HEK293 (cell line): ENCODE measurements around the gene S100P.

Experiments used
- BCL11B ChIP-seq: fragments of 450-650 bp; formaldehyde crosslinking; IDR thresholded peaks from 2 replicates; pipeline ENCODE4 v1.5.1; 2016; ENCODE audit warnings: low read depth, missing biosample characterization, missing genetic modification characterization
- GLIS1 ChIP-seq: fragments of 450-650 bp; formaldehyde crosslinking; IDR thresholded peaks from 2 replicates; pipeline ENCODE4 v1.5.1; 2016; ENCODE audit warnings: missing biosample characterization, missing genetic modification characterization
- KLF16 ChIP-seq: fragments of 450-650 bp; formaldehyde crosslinking; IDR thresholded peaks from 2 replicates; pipeline ENCODE4 v1.5.1; 2017; ENCODE audit warnings: missing biosample characterization, missing genetic modification characterization
- KLF8 ChIP-seq: fragments of 450-650 bp; formaldehyde crosslinking; IDR thresholded peaks from 2 replicates; pipeline ENCODE4 v1.5.1; 2016; ENCODE audit warnings: missing biosample characterization, missing genetic modification characterization
- OSR2 ChIP-seq: fragments of 450-650 bp; formaldehyde crosslinking; IDR thresholded peaks from 2 replicates; pipeline ENCODE4 v1.5.1; 2016; ENCODE audit warnings: missing biosample characterization, missing genetic modification characterization
- PATZ1 ChIP-seq: fragments of 450-650 bp; formaldehyde crosslinking; IDR thresholded peaks from 2 replicates; pipeline ENCODE4 v1.5.1; 2016; ENCODE audit warnings: missing biosample characterization, missing genetic modification characterization
- PRDM1 ChIP-seq: fragments of 450-650 bp; formaldehyde crosslinking; IDR thresholded peaks from 2 replicates; pipeline ENCODE4; 2016; ENCODE audit warnings: missing biosample characterization, missing genetic modification characterization
- SCRT1 ChIP-seq: fragments of 450-650 bp; formaldehyde crosslinking; IDR thresholded peaks from 2 replicates; pipeline ENCODE4 v1.5.1; 2016; ENCODE audit warnings: missing biosample characterization, missing genetic modification characterization, borderline replicate concordance
- ZNF140 ChIP-seq: fragments of 450-650 bp; formaldehyde crosslinking; IDR thresholded peaks from 2 replicates; pipeline ENCODE4 v1.5.1; 2016; ENCODE audit warnings: missing biosample characterization, missing genetic modification characterization
- ZNF174 ChIP-seq: fragments of 450-650 bp; formaldehyde crosslinking; IDR thresholded peaks from 2 replicates; pipeline ENCODE4 v1.5.0; 2017; ENCODE audit warnings: missing biosample characterization, mild to moderate bottlenecking, missing genetic modification characterization
- ZNF211 ChIP-seq: fragments of 450-650 bp; formaldehyde crosslinking; IDR thresholded peaks from 2 replicates; pipeline ENCODE4 v1.5.1; 2016; ENCODE audit warnings: low read depth, missing biosample characterization, missing genetic modification characterization
- ZNF214 ChIP-seq: fragments of 450-650 bp; formaldehyde crosslinking; IDR thresholded peaks from 2 replicates; pipeline ENCODE4 v1.5.1; 2017; ENCODE audit warnings: missing biosample characterization, mild to moderate bottlenecking, missing genetic modification characterization, borderline replicate concordance
- ZNF248 ChIP-seq: fragments of 450-650 bp; formaldehyde crosslinking; IDR thresholded peaks from 2 replicates; pipeline ENCODE4 v1.5.1; 2017; ENCODE audit warnings: missing biosample characterization, missing genetic modification characterization
- ZNF366 ChIP-seq: fragments of 450-650 bp; formaldehyde crosslinking; conservative IDR thresholded peaks from 2 replicates; pipeline ENCODE4 v1.5.1; 2016; ENCODE audit warnings: missing biosample characterization, missing genetic modification characterization
- ZNF423 ChIP-seq: fragments of 450-650 bp; formaldehyde crosslinking; IDR thresholded peaks from 2 replicates; pipeline ENCODE4 v1.5.1; 2016; ENCODE audit warnings: missing biosample characterization, missing genetic modification characterization
- ZNF530 ChIP-seq: fragments of 450-650 bp; formaldehyde crosslinking; IDR thresholded peaks from 2 replicates; pipeline ENCODE4 v1.5.1; 2016; ENCODE audit warnings: low read depth, missing biosample characterization, missing genetic modification characterization
- ZNF549 ChIP-seq: fragments of 450-650 bp; IDR thresholded peaks from 2 replicates; pipeline ENCODE4 v1.5.1; 2018; ENCODE audit warnings: missing biosample characterization, missing genetic modification characterization, mild to moderate bottlenecking, inconsistent platforms, moderate library complexity
- ZNF600 ChIP-seq: fragments of 450-650 bp; formaldehyde crosslinking; IDR thresholded peaks from 2 replicates; pipeline ENCODE4 v1.5.1; 2016; ENCODE audit warnings: missing biosample characterization, missing genetic modification characterization
- ZNF664 ChIP-seq: fragments of 450-650 bp; formaldehyde crosslinking; IDR thresholded peaks from 2 replicates; pipeline ENCODE4 v1.5.1; 2016; ENCODE audit warnings: missing biosample characterization, missing genetic modification characterization
- ZNF670 ChIP-seq: fragments of 450-650 bp; formaldehyde crosslinking; IDR thresholded peaks from 2 replicates; pipeline ENCODE4 v1.5.1; 2016; ENCODE audit warnings: missing biosample characterization, missing genetic modification characterization, low read depth
- ZNF777 ChIP-seq: fragments of 450-650 bp; formaldehyde crosslinking; IDR thresholded peaks from 2 replicates; pipeline ENCODE4 v1.5.1; 2017; ENCODE audit warnings: missing biosample characterization, missing genetic modification characterization, borderline replicate concordance
- ZNF791 ChIP-seq: fragments of 450-650 bp; formaldehyde crosslinking; IDR thresholded peaks from 2 replicates; pipeline ENCODE4 v1.5.1; 2016; ENCODE audit warnings: missing biosample characterization, missing genetic modification characterization
- ZNF792 ChIP-seq: fragments of 450-650 bp; formaldehyde crosslinking; IDR thresholded peaks from 2 replicates; pipeline ENCODE4 v1.5.1; 2016; ENCODE audit warnings: missing biosample characterization, missing genetic modification characterization
- TF ChIP-seq, protein P1 (sequence below): fragments of 450-650 bp; formaldehyde crosslinking; IDR thresholded peaks from 2 replicates; pipeline ENCODE4 v1.5.0; 2017; ENCODE audit warnings: missing biosample characterization, missing genetic modification characterization, borderline replicate concordance
- TF ChIP-seq, protein P2 (sequence below): fragments of 450-650 bp; formaldehyde crosslinking; IDR thresholded peaks from 2 replicates; pipeline ENCODE4 v1.5.1; 2016; ENCODE audit warnings: missing biosample characterization, missing genetic modification characterization, borderline replicate concordance
- TF ChIP-seq, protein P3 (sequence below): fragments of 450-650 bp; formaldehyde crosslinking; conservative IDR thresholded peaks from 2 replicates; pipeline ENCODE4 v1.5.1; 2016; ENCODE audit warnings: low read depth, missing biosample characterization, missing genetic modification characterization
- TF ChIP-seq, protein P4 (sequence below): IDR thresholded peaks from 2 replicates; pipeline ENCODE4 v1.6.1; 2011; ENCODE audit warnings: mild to moderate bottlenecking, low read depth, low read length, borderline replicate concordance

Gene S100P

GRCh38 chr4:6673660-6674499, 19.8 kb upstream of the S100P start (continued):
- TF ChIP-seq, protein P1, sequence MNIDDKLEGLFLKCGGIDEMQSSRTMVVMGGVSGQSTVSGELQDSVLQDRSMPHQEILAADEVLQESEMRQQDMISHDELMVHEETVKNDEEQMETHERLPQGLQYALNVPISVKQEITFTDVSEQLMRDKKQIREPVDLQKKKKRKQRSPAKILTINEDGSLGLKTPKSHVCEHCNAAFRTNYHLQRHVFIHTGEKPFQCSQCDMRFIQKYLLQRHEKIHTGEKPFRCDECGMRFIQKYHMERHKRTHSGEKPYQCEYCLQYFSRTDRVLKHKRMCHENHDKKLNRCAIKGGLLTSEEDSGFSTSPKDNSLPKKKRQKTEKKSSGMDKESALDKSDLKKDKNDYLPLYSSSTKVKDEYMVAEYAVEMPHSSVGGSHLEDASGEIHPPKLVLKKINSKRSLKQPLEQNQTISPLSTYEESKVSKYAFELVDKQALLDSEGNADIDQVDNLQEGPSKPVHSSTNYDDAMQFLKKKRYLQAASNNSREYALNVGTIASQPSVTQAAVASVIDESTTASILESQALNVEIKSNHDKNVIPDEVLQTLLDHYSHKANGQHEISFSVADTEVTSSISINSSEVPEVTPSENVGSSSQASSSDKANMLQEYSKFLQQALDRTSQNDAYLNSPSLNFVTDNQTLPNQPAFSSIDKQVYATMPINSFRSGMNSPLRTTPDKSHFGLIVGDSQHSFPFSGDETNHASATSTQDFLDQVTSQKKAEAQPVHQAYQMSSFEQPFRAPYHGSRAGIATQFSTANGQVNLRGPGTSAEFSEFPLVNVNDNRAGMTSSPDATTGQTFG (tag by site-specific recombination), result no peak
- TF ChIP-seq, protein P2, sequence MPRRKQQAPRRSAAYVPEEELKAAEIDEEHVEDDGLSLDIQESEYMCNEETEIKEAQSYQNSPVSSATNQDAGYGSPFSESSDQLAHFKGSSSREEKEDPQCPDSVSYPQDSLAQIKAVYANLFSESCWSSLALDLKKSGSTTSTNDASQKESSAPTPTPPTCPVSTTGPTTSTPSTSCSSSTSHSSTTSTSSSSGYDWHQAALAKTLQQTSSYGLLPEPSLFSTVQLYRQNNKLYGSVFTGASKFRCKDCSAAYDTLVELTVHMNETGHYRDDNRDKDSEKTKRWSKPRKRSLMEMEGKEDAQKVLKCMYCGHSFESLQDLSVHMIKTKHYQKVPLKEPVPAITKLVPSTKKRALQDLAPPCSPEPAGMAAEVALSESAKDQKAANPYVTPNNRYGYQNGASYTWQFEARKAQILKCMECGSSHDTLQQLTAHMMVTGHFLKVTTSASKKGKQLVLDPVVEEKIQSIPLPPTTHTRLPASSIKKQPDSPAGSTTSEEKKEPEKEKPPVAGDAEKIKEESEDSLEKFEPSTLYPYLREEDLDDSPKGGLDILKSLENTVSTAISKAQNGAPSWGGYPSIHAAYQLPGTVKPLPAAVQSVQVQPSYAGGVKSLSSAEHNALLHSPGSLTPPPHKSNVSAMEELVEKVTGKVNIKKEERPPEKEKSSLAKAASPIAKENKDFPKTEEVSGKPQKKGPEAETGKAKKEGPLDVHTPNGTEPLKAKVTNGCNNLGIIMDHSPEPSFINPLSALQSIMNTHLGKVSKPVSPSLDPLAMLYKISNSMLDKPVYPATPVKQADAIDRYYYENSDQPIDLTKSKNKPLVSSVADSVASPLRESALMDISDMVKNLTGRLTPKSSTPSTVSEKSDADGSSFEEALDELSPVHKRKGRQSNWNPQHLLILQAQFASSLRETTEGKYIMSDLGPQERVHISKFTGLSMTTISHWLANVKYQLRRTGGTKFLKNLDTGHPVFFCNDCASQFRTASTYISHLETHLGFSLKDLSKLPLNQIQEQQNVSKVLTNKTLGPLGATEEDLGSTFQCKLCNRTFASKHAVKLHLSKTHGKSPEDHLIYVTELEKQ, result no peak
- TF ChIP-seq ZNF423 (tag by site-specific recombination), result no peak
- no peak for TF ChIP-seq ZNF174 (tag by site-specific recombination)
- peak; percentile 96 for TF ChIP-seq SCRT1
- TF ChIP-seq, protein P3, sequence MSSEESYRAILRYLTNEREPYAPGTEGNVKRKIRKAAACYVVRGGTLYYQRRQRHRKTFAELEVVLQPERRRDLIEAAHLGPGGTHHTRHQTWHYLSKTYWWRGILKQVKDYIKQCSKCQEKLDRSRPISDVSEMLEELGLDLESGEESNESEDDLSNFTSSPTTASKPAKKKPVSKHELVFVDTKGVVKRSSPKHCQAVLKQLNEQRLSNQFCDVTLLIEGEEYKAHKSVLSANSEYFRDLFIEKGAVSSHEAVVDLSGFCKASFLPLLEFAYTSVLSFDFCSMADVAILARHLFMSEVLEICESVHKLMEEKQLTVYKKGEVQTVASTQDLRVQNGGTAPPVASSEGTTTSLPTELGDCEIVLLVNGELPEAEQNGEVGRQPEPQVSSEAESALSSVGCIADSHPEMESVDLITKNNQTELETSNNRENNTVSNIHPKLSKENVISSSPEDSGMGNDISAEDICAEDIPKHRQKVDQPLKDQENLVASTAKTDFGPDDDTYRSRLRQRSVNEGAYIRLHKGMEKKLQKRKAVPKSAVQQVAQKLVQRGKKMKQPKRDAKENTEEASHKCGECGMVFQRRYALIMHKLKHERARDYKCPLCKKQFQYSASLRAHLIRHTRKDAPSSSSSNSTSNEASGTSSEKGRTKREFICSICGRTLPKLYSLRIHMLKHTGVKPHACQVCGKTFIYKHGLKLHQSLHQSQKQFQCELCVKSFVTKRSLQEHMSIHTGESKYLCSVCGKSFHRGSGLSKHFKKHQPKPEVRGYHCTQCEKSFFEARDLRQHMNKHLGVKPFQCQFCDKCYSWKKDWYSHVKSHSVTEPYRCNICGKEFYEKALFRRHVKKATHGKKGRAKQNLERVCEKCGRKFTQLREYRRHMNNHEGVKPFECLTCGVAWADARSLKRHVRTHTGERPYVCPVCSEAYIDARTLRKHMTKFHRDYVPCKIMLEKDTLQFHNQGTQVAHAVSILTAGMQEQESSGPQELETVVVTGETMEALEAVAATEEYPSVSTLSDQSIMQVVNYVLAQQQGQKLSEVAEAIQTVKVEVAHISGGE (tag by site-specific recombination), result no peak
- no peak for TF ChIP-seq ZNF791 (tag by site-specific recombination)
- TF ChIP-seq ZNF664 (tag by site-specific recombination), result no peak
- TF ChIP-seq PRDM1 (tag by site-specific recombination), result no peak
- TF ChIP-seq ZNF549 (tag by site-specific recombination), result no peak
- TF ChIP-seq ZNF777 (tag by site-specific recombination), result no peak
- TF ChIP-seq ZNF792, result no peak
- no peak for TF ChIP-seq OSR2
- TF ChIP-seq ZNF248 (tag by site-specific recombination), result no peak
- no peak for TF ChIP-seq GLIS1 (tag by site-specific recombination)
- TF ChIP-seq ZNF366 (tag by site-specific recombination), result no peak
- TF ChIP-seq ZNF211 (tag by site-specific recombination), result no peak
- no peak for TF ChIP-seq BCL11B (tag by site-specific recombination)
- no peak for TF ChIP-seq ZNF670 (tag by site-specific recombination)
- no peak for TF ChIP-seq ZNF214 (tag by site-specific recombination)
- TF ChIP-seq PATZ1, result peak; percentile 71
- peak; percentile 63; the same call in 1 of the 2 replicates for TF ChIP-seq ZNF600 (tag by site-specific recombination)
- no peak for TF ChIP-seq KLF8 (tag by site-specific recombination)
- TF ChIP-seq KLF16 (tag by site-specific recombination), result no peak
- TF ChIP-seq, protein P4, sequence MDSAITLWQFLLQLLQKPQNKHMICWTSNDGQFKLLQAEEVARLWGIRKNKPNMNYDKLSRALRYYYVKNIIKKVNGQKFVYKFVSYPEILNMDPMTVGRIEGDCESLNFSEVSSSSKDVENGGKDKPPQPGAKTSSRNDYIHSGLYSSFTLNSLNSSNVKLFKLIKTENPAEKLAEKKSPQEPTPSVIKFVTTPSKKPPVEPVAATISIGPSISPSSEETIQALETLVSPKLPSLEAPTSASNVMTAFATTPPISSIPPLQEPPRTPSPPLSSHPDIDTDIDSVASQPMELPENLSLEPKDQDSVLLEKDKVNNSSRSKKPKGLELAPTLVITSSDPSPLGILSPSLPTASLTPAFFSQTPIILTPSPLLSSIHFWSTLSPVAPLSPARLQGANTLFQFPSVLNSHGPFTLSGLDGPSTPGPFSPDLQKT, result no peak
- no peak for TF ChIP-seq ZNF530
- no peak for TF ChIP-seq ZNF140 (tag by site-specific recombination)
